BE2C (cell line): Measurements from ENCODE around the gene KAZN.

Experiments used
- DNase-seq: peaks from one replicate; pipeline ENCODE4 v3.0.0-alpha.2; 2020
- H3K27me3 ChIP-seq: fragments of 250-450 bp; sonication (Bioruptor Pico); 2 replicates; pipeline ENCODE4 v1.5.1; 2020; ENCODE audit warnings: mild to moderate bottlenecking
- H3K36me3 ChIP-seq: fragments of 250-450 bp; sonication (Bioruptor Pico); 2 replicates; pipeline ENCODE4 v1.5.1; 2020; ENCODE audit warnings: mild to moderate bottlenecking
- H3K4me1 ChIP-seq: fragments of 250-450 bp; sonication (Bioruptor Pico); 2 replicates; pipeline ENCODE4 v1.5.1; 2020
- H3K4me3 ChIP-seq: 2 replicates; pipeline ENCODE4 v1.5.1; 2011; ENCODE audit warnings: low read depth, low read length
- H3K9me3 ChIP-seq: fragments of 250-450 bp; sonication (Bioruptor Pico); 2 replicates; pipeline ENCODE4 v1.5.1; 2020
- CTCF ChIP-seq: IDR thresholded peaks from 2 replicates; pipeline ENCODE4 v1.5.1; 2012; ENCODE audit warnings: mild to moderate bottlenecking, low read depth, low read length

Gene KAZN

GRCh38 chr1:14828665-14829064 lies 230.2 kb downstream of the KAZN start:
- Histone ChIP-seq H3K4me3 (no peak overlapping the region), H3K36me3 (no peaks in the 10 kb centered on the region), H3K27me3 (no peaks in the 10 kb centered on the region), H3K9me3 (no peaks in the 10 kb centered on the region), H3K4me1 (no peaks in the 10 kb centered on the region)
- TF ChIP-seq CTCF: no peak
- no peak for DNase-seq

GRCh38 chr1:14835725-14836124 lies 237.2 kb downstream of the KAZN start:
- Histone ChIP-seq H3K36me3 (no peaks in the 10 kb centered on the region), H3K27me3 (no peaks in the 10 kb centered on the region), H3K4me3 (no peak overlapping the region), H3K4me1 (no peaks in the 10 kb centered on the region), H3K9me3 (no peaks in the 10 kb centered on the region)
- DNase-seq: no peak
- no peak for TF ChIP-seq CTCF

GRCh38 chr1:14836426-14837140 lies 238.1 kb downstream of the KAZN start:
- Histone ChIP-seq H3K36me3 (no peaks in the 10 kb centered on the region), H3K4me3 (no peak overlapping the region), H3K9me3 (no peaks in the 10 kb centered on the region), H3K27me3 (no peaks in the 10 kb centered on the region), H3K4me1 (no peaks in the 10 kb centered on the region)
- TF ChIP-seq CTCF: no peak
- no peak for DNase-seq

GRCh38 chr1:14840374-14840773 lies 241.9 kb downstream of the KAZN start:
- no peak for DNase-seq
- Histone ChIP-seq H3K4me1 (no peaks in the 10 kb centered on the region), H3K9me3 (no peaks in the 10 kb centered on the region), H3K36me3 (no peaks in the 10 kb centered on the region), H3K27me3 (no peaks in the 10 kb centered on the region), H3K4me3 (no peak overlapping the region)
- no peak for TF ChIP-seq CTCF

- no peak for TF ChIP-seq CTCF
- H3K36me3 ChIP-seq: no peaks in the 10 kb centered on the region
- H3K9me3 ChIP-seq: no peaks in the 10 kb centered on the region
- no peak for DNase-seq
- no peaks in the 10 kb centered on the region for H3K27me3 ChIP-seq
- H3K4me1 ChIP-seq: no peaks in the 10 kb centered on the region
- H3K4me3 ChIP-seq: no peak overlapping the region
Observed at GRCh38 chr1:14841456-14841855, 243.0 kb downstream of the KAZN start.

GRCh38 chr1:14841951-14842350 lies 243.5 kb downstream of the KAZN start:
- no peaks in the 10 kb centered on the region for H3K27me3 ChIP-seq
- no peaks in the 10 kb centered on the region for H3K36me3 ChIP-seq
- no peak for DNase-seq
- no peak overlapping the region for H3K4me3 ChIP-seq
- H3K9me3 ChIP-seq: no peaks in the 10 kb centered on the region
- no peaks in the 10 kb centered on the region for H3K4me1 ChIP-seq
- TF ChIP-seq CTCF: no peak
